ENCODE measurements around the gene MAPK10.

GRCh38 chr4:86156531-86156930 lies 203.3 kb downstream of the MAPK10 start:
- TF ChIP-seq CTCF (IDR thresholded peaks at IDR 0.05) (no peak), POLR2A (IDR thresholded peaks at IDR 0.05) (no peak)
